Cerebellar nuclear complex (tissue), 1 donor: ENCODE data around the gene TBL3.
A peak's percentile ranks its signal among the peaks of the same experiment; 100 is the strongest.

ENCODE experiments used
- DNase-seq, 2 experiments: peaks; one replicate each; lab custom pipeline; 2025; lab: John Stamatoyannopoulos, UW

The TBL3 gene

GRCh38 chr16:2016407-2016922, 44.6 kb downstream of the TBL3 start:
- DNase-seq, result no peak

GRCh38 chr16:2019518-2019920, 47.7 kb downstream of the TBL3 start, which contains the start of gene NPW:
Gene NPW (plus strand): TSS chr16:2019785.
- DNase-seq, result no peak

DNA sequence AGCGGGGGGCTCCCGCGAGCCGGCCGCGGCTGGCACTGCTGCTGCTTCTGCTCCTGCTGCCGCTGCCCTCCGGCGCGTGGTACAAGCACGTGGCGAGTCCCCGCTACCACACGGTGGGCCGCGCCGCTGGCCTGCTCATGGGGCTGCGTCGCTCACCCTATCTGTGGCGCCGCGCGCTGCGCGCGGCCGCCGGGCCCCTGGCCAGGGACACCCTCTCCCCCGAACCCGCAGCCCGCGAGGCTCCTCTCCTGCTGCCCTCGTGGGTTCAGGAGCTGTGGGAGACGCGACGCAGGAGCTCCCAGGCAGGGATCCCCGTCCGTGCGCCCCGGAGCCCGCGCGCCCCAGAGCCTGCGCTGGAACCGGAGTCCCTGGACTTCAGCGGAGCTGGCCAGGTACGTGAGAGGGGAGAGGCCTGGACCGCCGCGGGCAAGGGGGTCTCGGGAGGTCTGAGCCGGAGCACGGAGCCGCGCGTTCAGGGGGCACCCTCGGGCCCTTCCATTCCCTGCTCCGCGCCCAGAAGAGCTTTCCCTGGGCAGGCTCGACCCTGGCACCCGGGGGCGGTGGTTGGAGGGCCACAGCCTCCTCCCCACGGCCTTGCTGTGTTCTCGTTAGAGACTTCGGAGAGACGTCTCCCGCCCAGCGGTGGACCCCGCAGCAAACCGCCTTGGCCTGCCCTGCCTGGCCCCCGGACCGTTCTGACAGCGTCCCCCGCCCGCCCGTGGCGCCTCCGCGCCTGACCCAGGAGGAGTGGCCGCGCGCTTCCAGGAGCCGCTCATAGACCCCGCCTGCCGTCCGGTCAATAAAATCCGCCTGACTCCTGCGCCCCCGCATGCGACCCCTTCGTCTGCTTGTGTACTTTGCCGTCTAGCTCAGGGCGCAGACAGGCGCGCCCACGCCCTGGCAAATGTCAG, 48.3 kb downstream of the TBL3 start:
- DNase-seq, result no peak

DNA sequence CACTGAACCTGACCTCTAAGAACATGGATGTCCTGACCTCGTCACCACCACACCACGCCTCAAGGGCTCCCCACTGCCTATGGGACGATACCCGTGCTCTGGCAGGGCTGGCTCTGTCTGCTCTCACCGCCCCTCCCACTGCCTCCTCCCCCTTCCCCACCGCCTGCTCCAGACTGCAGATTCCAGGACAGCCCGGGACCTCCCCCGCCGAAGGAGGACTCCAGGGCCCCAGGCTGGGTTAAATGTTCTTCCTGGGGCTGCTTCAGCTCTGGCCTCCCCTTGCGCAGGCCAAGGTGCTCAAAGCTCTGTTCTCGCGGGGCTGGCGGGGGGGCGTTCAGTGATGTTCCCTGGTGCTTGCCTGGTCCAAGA, 50.9 kb downstream of the TBL3 start:
- no peak for DNase-seq

GRCh38 chr16:2023092-2024031, 51.5 kb downstream of the TBL3 start:
- peak in 1 of 2 experiments; percentile 74 for DNase-seq

DNA sequence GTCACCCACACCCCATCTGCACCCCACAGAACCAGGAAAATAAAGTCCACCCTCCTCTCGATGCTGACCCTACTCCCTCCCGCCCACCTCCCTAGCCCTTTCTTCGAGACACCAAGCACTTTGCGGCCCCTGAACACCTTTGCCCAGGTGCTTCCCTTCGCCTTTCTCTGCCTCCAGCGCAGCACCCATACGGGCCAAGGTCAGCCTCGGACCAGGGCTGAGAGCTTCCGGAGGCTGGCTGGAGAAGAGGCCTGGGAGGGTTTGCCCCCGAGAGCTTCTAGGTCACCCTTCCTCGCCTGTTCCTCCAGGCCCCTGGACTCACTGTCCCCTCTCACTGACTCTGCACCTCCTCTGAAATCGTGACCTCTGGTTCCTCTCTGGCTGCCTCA, 52.2 kb downstream of the TBL3 start:
- DNase-seq, result no peak

DNA sequence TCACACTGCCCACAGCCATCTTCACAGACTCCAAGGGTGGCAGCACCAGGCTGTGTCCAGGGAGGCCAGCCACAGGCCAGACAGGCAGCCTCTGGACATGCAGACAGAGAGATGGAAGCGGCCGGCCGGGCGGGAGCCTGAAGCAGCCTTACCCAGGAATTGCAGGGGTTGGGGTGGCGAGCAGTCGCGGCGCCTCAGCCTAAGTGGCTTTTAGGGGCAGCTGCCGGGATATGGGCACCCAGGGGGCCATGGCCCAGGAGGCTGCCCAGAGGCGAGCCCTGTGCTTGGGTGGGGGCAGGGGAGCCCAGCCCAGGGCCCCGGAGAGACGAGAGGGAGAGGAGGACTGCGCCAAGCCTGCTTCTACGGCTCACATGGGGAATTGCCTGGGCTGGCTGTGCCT, 53.4 kb downstream of the TBL3 start:
- no peak for DNase-seq

- DNase-seq, result no peak
Measured at GRCh38 chr16:2025878-2026460, 54.1 kb downstream of the TBL3 start.

DNA sequence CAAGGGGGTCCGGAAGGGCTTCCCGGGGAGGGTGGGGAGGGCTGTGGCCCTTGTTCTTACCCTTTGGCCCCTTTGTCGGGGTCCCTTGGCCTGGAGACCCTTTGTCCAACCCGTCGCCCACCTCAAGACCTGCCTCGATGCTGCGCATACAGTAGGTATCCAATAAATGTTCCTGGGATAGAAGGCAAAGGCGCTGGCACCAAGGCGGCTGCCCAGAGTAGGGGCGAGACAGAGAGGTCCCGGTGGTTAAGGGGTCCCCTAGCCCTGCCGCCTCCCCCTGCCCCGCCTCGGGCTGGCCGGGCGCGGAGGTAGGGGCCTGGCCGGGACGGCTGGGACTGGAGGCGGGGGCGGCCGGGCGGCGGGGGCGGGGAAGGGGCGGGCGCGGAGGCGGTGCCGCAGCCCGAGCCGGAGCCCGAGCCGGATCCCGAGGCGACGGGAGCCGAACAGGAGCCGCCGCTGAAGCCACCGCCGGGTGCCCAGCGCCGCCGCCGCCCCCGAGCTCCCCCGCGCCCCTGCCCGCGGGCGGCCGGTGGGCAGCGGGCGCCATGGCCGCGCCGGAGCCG, 54.7 kb downstream of the TBL3 start, which contains the start of gene NHERF2:
TSS of gene NHERF2 (plus strand) at position 442 of the 563 bp plus-strand sequence. CDS start at position 546, 104 bp downstream.
- DNase-seq, result no peak

GRCh38 chr16:2027024-2028010, 55.5 kb downstream of the TBL3 start:
- DNase-seq, result no peak

- DNase-seq, result no peak
Measured at GRCh38 chr16:2028146-2028545, 56.3 kb downstream of the TBL3 start.

GRCh38 chr16:2028620-2029220, 56.9 kb downstream of the TBL3 start:
- DNase-seq, result no peak

DNA sequence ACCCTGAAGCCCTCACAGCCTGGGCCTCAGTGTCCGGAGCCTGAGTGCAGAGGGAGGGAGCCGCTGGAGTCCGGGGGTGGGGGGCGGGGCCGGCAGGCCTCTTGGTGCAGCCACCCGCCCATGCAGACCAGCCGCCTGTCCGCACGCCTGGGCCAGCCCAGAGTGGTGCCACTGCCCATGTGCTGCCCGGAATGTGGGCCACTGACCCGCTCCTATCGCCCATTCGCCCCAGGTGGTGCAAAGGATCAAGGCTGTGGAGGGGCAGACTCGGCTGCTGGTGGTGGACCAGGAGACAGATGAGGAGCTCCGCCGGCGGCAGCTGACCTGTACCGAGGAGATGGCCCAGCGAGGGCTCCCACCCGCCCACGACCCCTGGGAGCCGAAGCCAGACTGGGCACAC, 57.5 kb downstream of the TBL3 start:
- no peak for DNase-seq

DNA sequence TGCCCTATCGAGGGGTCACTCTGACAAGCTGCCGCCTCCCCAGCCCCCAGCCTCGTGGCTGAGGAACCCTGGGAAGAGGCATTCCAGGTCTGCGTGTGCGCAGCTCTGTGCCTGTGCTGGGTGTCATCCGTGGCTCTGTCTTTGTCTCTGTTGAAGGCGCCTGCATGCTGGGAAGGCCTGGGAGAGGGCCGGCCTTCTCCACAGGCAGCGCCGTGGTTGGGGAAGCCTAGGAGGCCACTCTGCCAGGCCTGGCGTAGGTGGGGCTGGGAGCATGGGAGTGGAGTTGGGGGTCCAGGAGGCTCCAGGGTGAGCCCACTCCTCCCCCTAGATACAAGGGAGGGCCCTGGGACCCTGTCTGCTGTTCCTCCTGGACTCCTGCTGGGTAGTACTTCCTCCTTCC, 58.2 kb downstream of the TBL3 start:
- DNase-seq, result no peak

GRCh38 chr16:2031081-2031577, 59.3 kb downstream of the TBL3 start:
- DNase-seq, result no peak
